ENCODE measurements around the gene MXRA7.
"Not testable (repeated sequence)": the region's sequence is repeated elsewhere in the genome, so short reads cannot be mapped to it uniquely, and the experiment has no call there.

The MXRA7 gene

DNA sequence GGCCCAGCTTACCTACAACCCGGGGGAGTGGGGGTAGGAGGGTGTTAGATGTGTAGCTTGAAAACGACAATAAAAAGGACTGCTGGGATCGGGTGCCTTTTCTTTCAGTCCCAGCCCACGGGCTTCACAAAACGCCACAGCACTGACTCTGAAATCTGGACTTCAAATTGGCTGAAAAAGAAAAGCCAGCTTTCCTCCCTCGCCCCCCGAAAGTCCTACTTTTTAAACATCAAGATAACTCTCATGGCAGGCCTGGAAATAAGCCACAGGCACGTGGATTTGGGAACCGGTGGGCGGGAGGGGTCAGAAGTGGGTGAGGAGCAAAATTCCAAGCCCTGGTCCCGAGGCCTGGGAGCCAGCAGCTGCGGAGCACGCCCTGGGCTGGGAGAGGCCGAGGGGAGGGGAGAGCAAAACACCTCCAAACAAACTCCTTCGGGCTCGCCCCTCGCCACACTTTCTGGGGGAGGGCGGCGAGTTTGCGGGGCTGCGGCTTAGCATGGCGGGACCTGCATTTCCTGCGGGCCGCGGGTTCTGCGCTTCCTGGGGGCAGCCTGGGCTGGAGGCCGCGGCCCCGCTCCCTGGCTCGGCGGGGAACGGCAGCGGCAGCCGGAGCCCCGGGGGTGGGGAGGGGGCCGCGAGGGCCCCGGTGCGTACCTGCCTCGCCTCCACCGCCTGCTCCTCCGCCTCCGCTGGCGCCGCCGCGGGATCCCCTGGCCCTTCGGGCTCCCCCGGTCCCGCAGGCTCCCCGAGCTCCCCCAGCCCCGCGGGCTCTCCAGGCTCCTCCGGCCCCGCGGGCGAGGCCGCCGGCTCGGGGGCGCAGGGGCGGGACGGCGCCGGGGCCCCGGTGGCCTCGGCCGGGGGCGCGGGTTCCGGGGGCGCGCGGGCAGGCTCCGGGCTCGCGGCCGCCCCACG lies 558 bp downstream of the MXRA7 start:
- whole genome bisulfite sequencing, 2 donors (ENCODE audit: extremely low coverage in 2 of 2, insufficient read length in 2 of 2, insufficient replicate concordance in 1 of 2): no CpG with 5 or more reads among the region's 79 CpGs

DNA sequence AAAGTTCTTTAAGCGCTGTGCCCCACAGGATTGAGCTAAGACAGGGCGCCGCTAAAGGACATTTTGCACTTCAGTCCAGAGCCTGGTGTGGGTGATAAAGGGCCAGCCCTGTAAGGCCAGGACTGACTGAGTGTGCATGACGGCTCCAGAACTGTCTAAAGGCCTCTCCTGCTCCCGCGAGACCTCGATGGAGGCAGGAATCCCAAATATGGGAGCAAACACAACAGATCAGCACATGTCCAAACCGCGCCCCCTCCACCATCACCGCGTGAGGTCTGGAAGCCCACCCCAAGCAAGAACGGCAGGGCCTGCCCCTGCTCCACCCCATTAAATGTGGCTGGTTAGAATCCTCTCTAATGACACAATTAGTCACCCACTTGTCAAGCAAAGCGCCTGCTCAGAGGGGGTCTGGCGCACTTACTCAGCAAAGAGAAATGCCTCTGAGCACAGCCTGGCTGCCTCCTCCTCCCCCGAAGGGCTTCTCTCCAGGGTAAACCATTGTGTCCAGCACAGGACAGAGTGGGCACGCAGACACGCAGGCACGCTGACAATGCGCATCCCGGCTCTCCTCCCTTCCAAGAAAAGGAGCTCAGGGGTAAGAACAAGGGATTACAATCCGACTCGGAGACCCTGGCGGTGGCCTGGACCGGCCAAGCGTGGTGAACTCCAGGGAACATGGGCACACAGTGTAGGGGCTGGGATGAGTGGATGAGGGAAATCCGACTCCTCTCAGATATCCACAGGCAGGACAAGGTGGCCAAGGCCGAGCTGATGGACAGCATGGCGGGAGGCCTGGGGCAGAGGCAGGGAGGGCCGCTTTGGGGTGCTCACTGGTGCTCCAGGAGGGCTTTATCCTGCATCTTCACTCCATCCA lies 1.5 kb downstream of the MXRA7 start:
- Histone ChIP-seq H3K79me1 (ENCODE audit: low read depth, low read length) (peaks cover 6% of the 10 kb centered on the region), H3K4me2 (ENCODE audit: insufficient read depth, low read length, poor library complexity, severe bottlenecking) (peak overlapping the region; percentile 74), H3K36me3 (replicated peaks in 1 of 2; ENCODE audit: control insufficient read depth in 2 of 2, insufficient read depth in 2 of 2, low read length in 2 of 2) (peaks cover 0 to 9% of the 10 kb centered on the region in 2 donors), H3K27ac (replicated peaks; ENCODE audit: low read length) (peak overlapping the region; percentile 82), H2BK12ac (ENCODE audit: low read length) (no peak overlapping the region), H3K9ac (ENCODE audit: low read depth, low read length, poor library complexity) (peak overlapping the region; percentile 86), H3K18ac (ENCODE audit: low read length) (peak overlapping the region; percentile 87), H2BK120ac (ENCODE audit: low read depth, low read length) (peak overlapping the region; percentile 29), H3K27me3 (ENCODE audit: control insufficient read depth in 3 of 3, insufficient read depth in 3 of 3, low read depth in 1 of 3, low read length in 3 of 3) (no peaks in the 10 kb centered on the region), H4K91ac (ENCODE audit: low read depth, low read length, poor library complexity) (no peak overlapping the region), H3K9me3 (replicated peaks in 1 of 2; ENCODE audit: control insufficient read depth in 2 of 2, insufficient read depth in 1 of 2, low read depth in 1 of 2, low read length in 2 of 2) (peaks cover 0 to 3% of the 10 kb centered on the region in 2 donors), H3K4me1 (ENCODE audit: control insufficient read depth in 2 of 2, insufficient read depth in 1 of 2, low read depth in 1 of 2, low read length in 2 of 2) (peaks cover 25% of the 10 kb centered on the region in 2 donors), H2AFZ (ENCODE audit: low read length) (peak overlapping the region; percentile 85), H2AK5ac (ENCODE audit: low read depth, low read length) (peak overlapping the region; percentile 94), H3K23ac (ENCODE audit: low read depth, low read length, poor library complexity) (peak overlapping the region; percentile 1), H2BK5ac (ENCODE audit: low read length) (peak overlapping the region; percentile 62), H2BK15ac (ENCODE audit: low read length) (peak overlapping the region; percentile 61), H4K8ac (ENCODE audit: low read depth, low read length) (no peak overlapping the region), H3K4me3 (ENCODE audit: low read length in 2 of 2) (peak overlapping the region; percentile 67 to 86), H3K14ac (ENCODE audit: low read length) (peak overlapping the region; percentile 10), H3K4ac (ENCODE audit: low read length) (peak overlapping the region; percentile 18)
- WGBS, 2 donors (ENCODE audit: extremely low coverage in 2 of 2, insufficient read length in 2 of 2, insufficient replicate concordance in 1 of 2): no CpG with 5 or more reads among the region's 29 CpGs
- DNase-seq (ENCODE audit: low spot score): peak; percentile 78

More for the DNA sequence above, 558 bp downstream of the MXRA7 start:
- H2BK5ac ChIP-seq (ENCODE audit: low read length); H4K8ac ChIP-seq (ENCODE audit: low read depth, low read length); H4K91ac ChIP-seq (ENCODE audit: low read depth, low read length, poor library complexity); H3K27me3 ChIP-seq (ENCODE audit: control insufficient read depth in 3 of 3, insufficient read depth in 3 of 3, low read depth in 1 of 3, low read length in 3 of 3); DNase-seq (ENCODE audit: low spot score); H3K9me3 ChIP-seq (replicated peaks in 1 of 2; ENCODE audit: control insufficient read depth in 2 of 2, insufficient read depth in 1 of 2, low read depth in 1 of 2, low read length in 2 of 2); H3K79me1 ChIP-seq (ENCODE audit: low read depth, low read length); H2BK12ac ChIP-seq (ENCODE audit: low read length); H3K14ac ChIP-seq (ENCODE audit: low read length): not testable (repeated sequence)
- Histone ChIP-seq H3K4me3 (ENCODE audit: low read length in 2 of 2) (peak overlapping the region; percentile 67 to 86), H2BK15ac (ENCODE audit: low read length) (peak overlapping the region; percentile 61), H3K27ac (replicated peaks; ENCODE audit: low read length) (peak overlapping the region; percentile 52), H3K4me1 (ENCODE audit: control insufficient read depth in 2 of 2, insufficient read depth in 1 of 2, low read depth in 1 of 2, low read length in 2 of 2) (peaks cover 25% of the 10 kb centered on the region in 2 donors), H3K18ac (ENCODE audit: low read length) (peak overlapping the region; percentile 94), H3K36me3 (replicated peaks in 1 of 2; ENCODE audit: control insufficient read depth in 2 of 2, insufficient read depth in 2 of 2, low read length in 2 of 2) (peaks cover 0 to 12% of the 10 kb centered on the region in 2 donors), H2AFZ (ENCODE audit: low read length) (peak overlapping the region; percentile 85), H2BK120ac (ENCODE audit: low read depth, low read length) (peak overlapping the region; percentile 29), H2AK5ac (ENCODE audit: low read depth, low read length) (peak overlapping the region; percentile 87), H3K4me2 (ENCODE audit: insufficient read depth, low read length, poor library complexity, severe bottlenecking) (peak overlapping the region; percentile 74), H3K4ac (ENCODE audit: low read length) (peak overlapping the region; percentile 18), H3K23ac (ENCODE audit: low read depth, low read length, poor library complexity) (peak overlapping the region; percentile 1), H3K9ac (ENCODE audit: low read depth, low read length, poor library complexity) (peak overlapping the region; percentile 86)

DNA sequence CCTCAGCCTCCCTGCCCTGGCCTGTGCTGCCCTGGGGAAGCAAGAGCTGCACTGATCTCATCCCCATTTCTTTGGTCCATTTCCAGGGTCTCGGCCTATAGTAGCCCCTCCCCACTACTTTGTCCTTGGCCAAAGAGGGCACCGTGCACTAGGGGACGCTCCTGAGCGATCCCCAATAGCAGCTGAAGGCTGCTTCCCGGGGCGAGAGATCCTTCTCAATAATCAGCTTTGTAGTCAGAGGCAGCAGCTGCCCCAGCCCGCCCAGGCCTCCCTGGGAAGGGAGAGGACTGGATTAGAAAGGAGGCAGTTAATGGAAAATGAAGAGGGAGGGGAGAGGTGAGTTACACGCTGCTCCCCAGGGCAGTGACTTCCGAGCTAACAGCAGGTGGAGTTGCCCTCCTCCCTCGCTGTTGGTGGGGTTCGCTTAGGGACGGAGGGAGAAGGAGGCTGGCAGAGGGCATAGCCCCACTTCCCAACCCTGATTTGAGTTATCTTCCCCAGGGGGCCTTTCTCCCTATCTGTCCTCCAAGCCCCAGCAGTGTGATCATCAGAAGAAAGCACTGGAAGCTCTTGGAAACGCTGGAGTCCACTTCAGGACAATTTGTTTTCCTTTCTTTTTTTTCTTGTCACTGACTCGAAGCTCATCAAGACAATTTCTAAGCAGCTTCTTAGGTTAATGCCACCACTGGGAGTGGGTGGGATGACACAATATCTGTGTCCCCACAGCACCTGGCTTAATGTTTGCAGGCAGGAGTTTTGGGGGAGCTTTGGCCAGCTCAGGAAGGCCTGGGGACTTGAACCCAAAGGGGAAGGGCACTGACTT lies 2.6 kb downstream of the MXRA7 start:
- Histone ChIP-seq H2BK12ac (ENCODE audit: low read length) (peak overlapping the region; percentile 51), H2BK15ac (ENCODE audit: low read length) (peak overlapping the region; percentile 41), H3K4me3 (ENCODE audit: low read length in 2 of 2) (no peak overlapping the region), H2AFZ (ENCODE audit: low read length) (no peak overlapping the region), H3K18ac (ENCODE audit: low read length) (peak overlapping the region; percentile 61), H3K9ac (ENCODE audit: low read depth, low read length, poor library complexity) (no peak overlapping the region), H3K9me3 (replicated peaks in 1 of 2; ENCODE audit: control insufficient read depth in 2 of 2, insufficient read depth in 1 of 2, low read depth in 1 of 2, low read length in 2 of 2) (peaks cover 0 to 3% of the 10 kb centered on the region in 2 donors), H2BK5ac (ENCODE audit: low read length) (peak overlapping the region; percentile 62), H4K8ac (ENCODE audit: low read depth, low read length) (no peak overlapping the region), H3K79me1 (ENCODE audit: low read depth, low read length) (peaks cover 6% of the 10 kb centered on the region), H3K23ac (ENCODE audit: low read depth, low read length, poor library complexity) (no peak overlapping the region), H2BK120ac (ENCODE audit: low read depth, low read length) (peak overlapping the region; percentile 16), H3K4me2 (ENCODE audit: insufficient read depth, low read length, poor library complexity, severe bottlenecking) (peak overlapping the region; percentile 38), H3K4me1 (ENCODE audit: control insufficient read depth in 2 of 2, insufficient read depth in 1 of 2, low read depth in 1 of 2, low read length in 2 of 2) (peaks cover 25% of the 10 kb centered on the region in 2 donors), H3K36me3 (replicated peaks in 1 of 2; ENCODE audit: control insufficient read depth in 2 of 2, insufficient read depth in 2 of 2, low read length in 2 of 2) (no peaks in the 10 kb centered on the region), H2AK5ac (ENCODE audit: low read depth, low read length) (peak overlapping the region; percentile 94), H4K91ac (ENCODE audit: low read depth, low read length, poor library complexity) (no peak overlapping the region), H3K4ac (ENCODE audit: low read length) (no peak overlapping the region), H3K14ac (ENCODE audit: low read length) (no peak overlapping the region), H3K27me3 (ENCODE audit: control insufficient read depth in 3 of 3, insufficient read depth in 3 of 3, low read depth in 1 of 3, low read length in 3 of 3) (no peaks in the 10 kb centered on the region), H3K27ac (replicated peaks; ENCODE audit: low read length) (peak overlapping the region; percentile 82)
- WGBS, 2 donors (ENCODE audit: extremely low coverage in 2 of 2, insufficient read length in 2 of 2, insufficient replicate concordance in 1 of 2): no CpG with 5 or more reads among the region's 14 CpGs
- peak; percentile 72 for DNase-seq (ENCODE audit: low spot score)
